GM23248 (cell line): Measurements from ENCODE around the gene CCNE1. TPM values are rescaled to one million over a fixed set of nuclear protein-coding genes. Genes with fewer than 3 reads are reported as not detected.

Source experiments
- DNase-seq: peaks from one replicate; pipeline ENCODE4 v3.0.0-alpha.2; 2015
- H2AFZ ChIP-seq: fragments of 200-600 bp; sonication (generic); 2 replicates; pipeline ENCODE4 v1.6.1; 2016; ENCODE audit warnings: antibody characterized with exemption
- H3F3A ChIP-seq: fragments of 200-600 bp; sonication (generic); 2 replicates; pipeline ENCODE4 v1.6.1; 2016; ENCODE audit warnings: mild to moderate bottlenecking, antibody characterized with exemption, mixed run types; ENCODE audit not compliant: insufficient read depth
- H3K27ac ChIP-seq: fragments of 200-600 bp; sonication (generic); 2 replicates; pipeline ENCODE4 v1.5.1; 2016; ENCODE audit warnings: mild to moderate bottlenecking
- H3K27me3 ChIP-seq: fragments of 200-600 bp; sonication (generic); replicated peaks from 2 replicates; pipeline ENCODE4 v1.6.1; 2016; ENCODE audit warnings: mild to moderate bottlenecking; ENCODE audit not compliant: insufficient read depth
- H3K36me3 ChIP-seq: fragments of 200-600 bp; sonication (generic); 2 replicates; pipeline ENCODE4 v1.6.1; 2016; ENCODE audit warnings: low read depth, mild to moderate bottlenecking
- H3K4me1 ChIP-seq: fragments of 200-600 bp; sonication (generic); 2 replicates; pipeline ENCODE4 v1.6.1; 2016; ENCODE audit warnings: mild to moderate bottlenecking; ENCODE audit not compliant: insufficient read depth
- H3K4me2 ChIP-seq: fragments of 200-600 bp; sonication (generic); one replicate; pipeline ENCODE4 v1.6.1; 2016; ENCODE audit warnings: mild to moderate bottlenecking; ENCODE audit not compliant: unreplicated experiment
- H3K4me3 ChIP-seq: fragments of 200-600 bp; sonication (generic); 2 replicates; pipeline ENCODE4 v1.5.1; 2016; ENCODE audit warnings: mild to moderate bottlenecking
- H3K79me2 ChIP-seq: fragments of 200-600 bp; sonication (generic); 2 replicates; pipeline ENCODE4 v1.6.1; 2016; ENCODE audit warnings: mild to moderate bottlenecking; ENCODE audit not compliant: insufficient read depth
- H3K9ac ChIP-seq: fragments of 200-600 bp; sonication (generic); 2 replicates; pipeline ENCODE4 v1.6.1; 2016; ENCODE audit warnings: mild to moderate bottlenecking
- H3K9me2 ChIP-seq: fragments of 200-600 bp; sonication (generic); 2 replicates; pipeline ENCODE4 v1.6.1; 2016; ENCODE audit warnings: mixed run types, mild to moderate bottlenecking, moderate library complexity; ENCODE audit not compliant: insufficient read depth
- H3K9me3 ChIP-seq: fragments of 200-600 bp; sonication (generic); one replicate; pipeline ENCODE4 v1.6.1; 2017; ENCODE audit warnings: low read depth
- H4K20me1 ChIP-seq: fragments of 200-600 bp; sonication (generic); 2 replicates; pipeline ENCODE4 v1.6.0; 2016; ENCODE audit not compliant: insufficient read depth
- EZH2 ChIP-seq: fragments of 200-600 bp; sonication (generic); IDR thresholded peaks from 2 replicates; pipeline ENCODE4 v1.6.1; 2018; ENCODE audit warnings: antibody characterized with exemption, mild to moderate bottlenecking; ENCODE audit not compliant: insufficient read depth, poor library complexity, severe bottlenecking
- EZH2phosphoT487 ChIP-seq: fragments of 200-600 bp; sonication (generic); IDR thresholded peaks from 2 replicates; pipeline ENCODE4 v1.6.1; 2018; ENCODE audit warnings: antibody characterized with exemption, moderate library complexity, mild to moderate bottlenecking, low read depth; ENCODE audit not compliant: insufficient read depth
- WGBS, 2 experiments: methylation state at CpG; one replicate each; pipeline ENCODE4 v1.1.6; 2015 to 2017; ENCODE audit warnings: low lambda C conversion rate in 2 of 2, low coverage in 1 of 2; ENCODE audit errors: missing lambda C conversion rate in 2 of 2; 5-methylcytosine and 5-hydroxymethylcytosine counted together
- in situ Hi-C: fragments of 300-500 bp; cut with MboI; formaldehyde crosslinking; loops from 2 replicates; pipeline ENCODE4 v1.15.0; 2020
- polyA plus RNA-seq: library from polyadenylated mRNA; unstranded; fragments of >200 nt; fragmentation: Nextera tagmentation; extraction: Ambion mirVana; gene quantifications from 2 replicates; pipeline ENCODE4 v1.2.1, GENCODE V29; 2016
- total RNA-seq: library from RNA; depleted of rRNA; stranded (reverse); fragments of >200 nt; shearing (Covaris generic); gene quantifications from 2 replicates; pipeline ENCODE4 v1.2.3, GENCODE V29; 2014

Gene CCNE1
- total and polyA plus RNA-seq, 2 experiments from 2014 or later = 5.1 to 6.5 TPM

DNA sequence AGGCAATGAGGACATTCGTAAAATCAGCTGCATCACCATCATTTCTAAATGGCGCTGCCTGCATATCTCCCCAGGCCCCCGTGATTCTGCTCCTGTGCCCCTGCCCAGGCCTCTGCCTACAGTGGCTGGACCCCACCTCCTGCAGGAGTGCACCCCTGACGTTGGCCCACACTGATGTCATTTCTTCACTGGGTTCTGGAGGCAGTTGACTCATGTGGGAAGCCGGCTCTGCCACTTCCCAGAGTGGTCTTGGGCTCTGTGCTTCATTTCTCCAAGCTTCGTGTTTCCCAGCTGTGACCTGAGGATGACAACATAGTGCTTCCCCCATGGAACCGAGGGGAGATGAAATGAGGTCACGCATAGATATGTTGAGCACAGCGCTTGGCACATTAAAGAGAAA is 19.9 kb downstream of the CCNE1 start:
- H4K20me1 ChIP-seq = no peaks in the 10 kb centered on the region
- no peaks in the 10 kb centered on the region for H3K9me2 ChIP-seq
- H2AFZ ChIP-seq = no peak overlapping the region
- no peak overlapping the region for H3K9ac ChIP-seq
- H3K79me2 ChIP-seq = no peaks in the 10 kb centered on the region
- no peak overlapping the region for H3K4me3 ChIP-seq
- no peaks in the 10 kb centered on the region for H3F3A ChIP-seq
- H3K27ac ChIP-seq = no peak overlapping the region
- in situ Hi-C loops = no loop called here
- H3K27me3 ChIP-seq = no peaks in the 10 kb centered on the region
- H3K9me3 ChIP-seq = no peaks in the 10 kb centered on the region
- no peak for DNase-seq
- no peak overlapping the region for H3K4me2 ChIP-seq
- TF ChIP-seq EZH2 (no peak), EZH2phosphoT487 (no peak)
- no peaks in the 10 kb centered on the region for H3K4me1 ChIP-seq
- no peaks in the 10 kb centered on the region for H3K36me3 ChIP-seq
- 63 to 69% methylated on average over 9 of the region's 9 CpGs for WGBS, 2 experiments

- DNase-seq = no peak
- H3F3A ChIP-seq = no peaks in the 10 kb centered on the region
- H3K9ac ChIP-seq = no peak overlapping the region
- TF ChIP-seq EZH2 = no peak
- TF ChIP-seq EZH2phosphoT487 = no peak
- H3K36me3 ChIP-seq = no peaks in the 10 kb centered on the region
- in situ Hi-C loops = no loop called here
- no peak overlapping the region for H2AFZ ChIP-seq
- no peak overlapping the region for H3K27ac ChIP-seq
- no peaks in the 10 kb centered on the region for H3K4me1 ChIP-seq
- 68 to 76% methylated on average over 9 of the region's 9 CpGs for WGBS, 2 experiments
- no peak overlapping the region for H3K4me2 ChIP-seq
- no peaks in the 10 kb centered on the region for H3K79me2 ChIP-seq
- H3K9me3 ChIP-seq = no peaks in the 10 kb centered on the region
- H3K9me2 ChIP-seq = no peaks in the 10 kb centered on the region
- H3K27me3 ChIP-seq = no peaks in the 10 kb centered on the region
- H3K4me3 ChIP-seq = no peak overlapping the region
- no peaks in the 10 kb centered on the region for H4K20me1 ChIP-seq
Measured at GRCh38 chr19:29832801-29833200, 21.0 kb downstream of the CCNE1 start.

DNA sequence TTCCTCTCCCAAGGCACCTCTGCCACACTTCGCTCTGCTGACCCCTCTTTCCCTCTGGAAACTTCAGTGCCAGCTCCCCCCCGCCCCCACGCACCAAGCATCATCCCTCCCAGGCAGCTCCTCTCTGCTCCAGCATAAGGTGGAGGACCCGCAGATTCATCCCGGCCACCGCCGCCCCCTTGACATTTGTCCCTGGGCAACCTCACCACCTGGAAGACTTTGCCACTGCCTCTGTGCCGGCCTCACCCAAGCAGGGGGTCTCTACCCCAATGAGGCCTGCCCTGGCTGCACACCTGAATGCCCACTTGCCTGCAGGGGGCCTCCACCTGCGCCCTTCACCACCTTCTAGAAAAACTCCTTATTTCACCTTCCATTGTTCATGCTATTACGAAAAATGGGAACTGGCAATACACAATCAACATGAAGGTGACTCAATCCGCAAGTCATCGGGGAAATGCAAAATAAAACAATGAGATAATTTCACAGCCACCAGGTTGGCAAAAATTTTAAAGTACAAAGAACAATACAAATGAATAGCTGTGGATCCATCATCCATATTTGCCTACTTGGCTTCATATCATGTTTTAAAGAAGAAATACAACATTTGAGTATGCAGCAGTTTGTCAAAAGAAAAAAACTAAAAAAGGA is 21.9 kb downstream of the CCNE1 start:
- no peaks in the 10 kb centered on the region for H3K79me2 ChIP-seq
- no peak overlapping the region for H3K27ac ChIP-seq
- no peaks in the 10 kb centered on the region for H3K9me3 ChIP-seq
- H3K4me3 ChIP-seq = no peak overlapping the region
- in situ Hi-C loops = no loop called here
- H3K9ac ChIP-seq = no peak overlapping the region
- H3K4me2 ChIP-seq = no peak overlapping the region
- TF ChIP-seq EZH2 = no peak
- no peak for DNase-seq
- no peaks in the 10 kb centered on the region for H4K20me1 ChIP-seq
- no peaks in the 10 kb centered on the region for H3K4me1 ChIP-seq
- H3K27me3 ChIP-seq = 0 out of 2 replicates have a peak, but pooled peaks cover 3% of the 10 kb centered on the region
- H3F3A ChIP-seq = no peaks in the 10 kb centered on the region
- H3K9me2 ChIP-seq = no peaks in the 10 kb centered on the region
- H2AFZ ChIP-seq = no peak overlapping the region
- H3K36me3 ChIP-seq = no peaks in the 10 kb centered on the region
- WGBS, 2 experiments = 52 to 60% methylated on average over 10 to 12 of the region's 12 CpGs

GRCh38 chr19:29834991-29835846 is 23.4 kb downstream of the CCNE1 start:
- Histone ChIP-seq H3K4me1 (no peaks in the 10 kb centered on the region), H3K9me2 (no peaks in the 10 kb centered on the region), H2AFZ (no peak overlapping the region), H3K36me3 (no peaks in the 10 kb centered on the region), H3K4me3 (no peak overlapping the region), H3K27me3 (peaks cover 15% of the 10 kb centered on the region), H3K9me3 (no peaks in the 10 kb centered on the region), H3F3A (no peaks in the 10 kb centered on the region), H4K20me1 (no peaks in the 10 kb centered on the region), H3K4me2 (no peak overlapping the region), H3K27ac (no peak overlapping the region), H3K79me2 (no peaks in the 10 kb centered on the region), H3K9ac (no peak overlapping the region)
- TF ChIP-seq EZH2phosphoT487 = no peak
- TF ChIP-seq EZH2 = no peak
- WGBS, 2 experiments = 57 to 60% methylated on average over 17 of the region's 17 CpGs
- DNase-seq = no peak
- in situ Hi-C loops = no loop called here
